Mesenchymal stem cell (in vitro differentiated cells and primary cell): ENCODE data around the gene HLA-DQB2.
A peak's percentile ranks its signal among the peaks of the same experiment; 100 is the strongest.

Source experiments
- DNase-seq: peaks from one replicate; pipeline ENCODE4 v3.0.0-alpha.2; 2013
- H2AFZ ChIP-seq: one replicate; pipeline ENCODE4 v1.6.1; 2013; ENCODE audit warnings: low read depth, mild to moderate bottlenecking, control low read depth, inconsistent platforms, low read length, moderate library complexity
- H2AK5ac ChIP-seq: 2 replicates; pipeline ENCODE4 v1.6.1; 2013; ENCODE audit warnings: low read length, moderate library complexity, mild to moderate bottlenecking, inconsistent platforms; ENCODE audit not compliant: severe bottlenecking
- H2BK120ac ChIP-seq: one replicate; pipeline ENCODE4 v1.6.1; 2013; ENCODE audit warnings: low read depth, mild to moderate bottlenecking, inconsistent platforms, low read length, moderate library complexity
- H2BK12ac ChIP-seq, 2 experiments: one replicate each; pipeline ENCODE4 v1.6.1; 2013; ENCODE audit warnings: inconsistent platforms in 2 of 2, low read length in 2 of 2, mild to moderate bottlenecking in 2 of 2, moderate library complexity in 2 of 2, control low read depth in 1 of 2
- H2BK15ac ChIP-seq: one replicate; pipeline ENCODE4 v1.6.1; 2013; ENCODE audit warnings: mild to moderate bottlenecking, low read depth, inconsistent platforms; ENCODE audit not compliant: poor library complexity, severe bottlenecking
- H2BK5ac ChIP-seq: 2 replicates; pipeline ENCODE4 v1.6.1; 2013; ENCODE audit warnings: low read depth, mild to moderate bottlenecking, low read length, control low read depth, inconsistent platforms; ENCODE audit not compliant: poor library complexity, severe bottlenecking
- H3K14ac ChIP-seq, 2 experiments: one replicate each; pipeline ENCODE4 v1.6.1; 2013; ENCODE audit warnings: inconsistent platforms in 2 of 2, low read length in 2 of 2, control low read depth in 1 of 2, mild to moderate bottlenecking in 1 of 2, moderate library complexity in 1 of 2
- H3K18ac ChIP-seq, 2 experiments: one replicate each; pipeline ENCODE4 v1.6.1; 2013; ENCODE audit warnings: inconsistent platforms in 2 of 2, low read length in 2 of 2, control low read depth in 1 of 2, low read depth in 1 of 2, mild to moderate bottlenecking in 1 of 2
- H3K23ac ChIP-seq, 2 experiments: one replicate each; pipeline ENCODE4 v1.6.1; 2013; ENCODE audit warnings: inconsistent platforms in 2 of 2, low read length in 2 of 2, mild to moderate bottlenecking in 2 of 2, moderate library complexity in 2 of 2, control low read depth in 1 of 2
- H3K27ac ChIP-seq: 2 replicates; pipeline ENCODE4 v1.5.1; 2013; ENCODE audit warnings: mild to moderate bottlenecking, moderate library complexity, low read length, control low read depth, inconsistent platforms; ENCODE audit not compliant: poor library complexity, severe bottlenecking
- H3K27me3 ChIP-seq, 2 experiments: 2 replicates each; pipeline versions ENCODE4 v1.6.1 to v1.7.0; 2013; ENCODE audit warnings: low read length in 2 of 2, mild to moderate bottlenecking in 2 of 2, moderate library complexity in 2 of 2, control low read depth in 1 of 2, inconsistent platforms in 1 of 2; ENCODE audit not compliant: control insufficient read depth in 1 of 2, insufficient read depth in 1 of 2
- H3K36me3 ChIP-seq, 2 experiments: 2 replicates each; pipeline versions ENCODE4 v1.6.1 to v1.7.0; 2013; ENCODE audit warnings: low read length in 2 of 2, control low read depth in 1 of 2, inconsistent platforms in 1 of 2, low read depth in 1 of 2, mild to moderate bottlenecking in 1 of 2; ENCODE audit not compliant: insufficient read depth in 2 of 2, control insufficient read depth in 1 of 2
- H3K4ac ChIP-seq, 2 experiments: one replicate each; pipeline ENCODE4 v1.6.1; 2013; ENCODE audit warnings: inconsistent platforms in 2 of 2, low read length in 2 of 2, mild to moderate bottlenecking in 2 of 2, moderate library complexity in 2 of 2, control low read depth in 1 of 2, low read depth in 1 of 2
- H3K4me1 ChIP-seq: 2 replicates; pipeline ENCODE4 v1.6.1; 2013; ENCODE audit warnings: low read depth, low read length, control low read depth; ENCODE audit not compliant: control insufficient read depth, insufficient read depth
- H3K4me2 ChIP-seq: 2 replicates; pipeline ENCODE4 v1.6.1; 2013; ENCODE audit warnings: low read length, mild to moderate bottlenecking, inconsistent platforms; ENCODE audit not compliant: poor library complexity, severe bottlenecking
- H3K4me3 ChIP-seq, 2 experiments: 2 replicates each; pipeline versions ENCODE4 v1.5.1 to v1.7.0; 2013; ENCODE audit warnings: low read length in 2 of 2, mild to moderate bottlenecking in 2 of 2, control low read depth in 1 of 2, low read depth in 1 of 2; ENCODE audit not compliant: insufficient read depth in 1 of 2
- H3K79me1 ChIP-seq: replicated peaks from 2 replicates; pipeline ENCODE4 v1.6.1; 2013; ENCODE audit warnings: mild to moderate bottlenecking, control low read depth, low read length, inconsistent platforms; ENCODE audit not compliant: poor library complexity, severe bottlenecking
- H3K9ac ChIP-seq: 2 replicates; pipeline ENCODE4 v1.7.0; 2013; ENCODE audit warnings: mild to moderate bottlenecking, low read length, moderate library complexity
- H3K9me3 ChIP-seq: 2 replicates; pipeline ENCODE4 v1.7.0; 2013; ENCODE audit warnings: mild to moderate bottlenecking, low read length; ENCODE audit not compliant: control insufficient read depth
- H4K8ac ChIP-seq: one replicate; pipeline ENCODE4 v1.6.1; 2013; ENCODE audit warnings: inconsistent platforms, mild to moderate bottlenecking, low read length, moderate library complexity
- H4K91ac ChIP-seq: one replicate; pipeline ENCODE4 v1.6.1; 2013; ENCODE audit warnings: mild to moderate bottlenecking, low read length, inconsistent platforms
- WGBS: methylation state at CpG from one replicate; pipeline ENCODE4 v1.1.7; 2013; ENCODE audit warnings: mixed read lengths; 5-methylcytosine and 5-hydroxymethylcytosine counted together

Gene HLA-DQB2

GRCh38 chr6:32803416-32803815 lies 40.1 kb upstream of the HLA-DQB2 start:
- no peak overlapping the region for H2BK120ac ChIP-seq
- no peaks in the 10 kb centered on the region for H3K36me3 ChIP-seq
- no peak overlapping the region for H3K27ac ChIP-seq
- H3K9ac ChIP-seq, result no peak overlapping the region
- H4K91ac ChIP-seq, result no peak overlapping the region
- no peak overlapping the region for H2BK5ac ChIP-seq
- no peak overlapping the region for H2AK5ac ChIP-seq
- H3K4me3 ChIP-seq, result no peak overlapping the region
- H3K79me1 ChIP-seq, result no peaks in the 10 kb centered on the region
- no peaks in the 10 kb centered on the region for H3K9me3 ChIP-seq
- H3K4me2 ChIP-seq, result no peak overlapping the region
- no peak overlapping the region for H3K23ac ChIP-seq
- H2BK15ac ChIP-seq, result no peak overlapping the region
- no peak overlapping the region for H2AFZ ChIP-seq
- H2BK12ac ChIP-seq, result no peak overlapping the region
- no peak overlapping the region for H4K8ac ChIP-seq
- no peak for DNase-seq
- H3K18ac ChIP-seq, result no peak overlapping the region
- peaks cover 23 to 60% of the 10 kb centered on the region in 2 experiments for H3K27me3 ChIP-seq
- H3K4me1 ChIP-seq, result no peaks in the 10 kb centered on the region
- H3K14ac ChIP-seq, result no peak overlapping the region
- 75% methylated on average over 2 of the region's 2 CpGs for WGBS
- no peak overlapping the region for H3K4ac ChIP-seq

GRCh38 chr6:32799740-32800139 lies 36.4 kb upstream of the HLA-DQB2 start:
- H2AFZ ChIP-seq, result no peak overlapping the region
- no peak for DNase-seq
- no peak overlapping the region for H3K4me2 ChIP-seq
- H2BK15ac ChIP-seq, result no peak overlapping the region
- no peak overlapping the region for H3K9ac ChIP-seq
- no peak overlapping the region for H3K4me3 ChIP-seq
- peaks cover 39 to 70% of the 10 kb centered on the region in 2 experiments for H3K27me3 ChIP-seq
- no peak overlapping the region for H3K23ac ChIP-seq
- no peak overlapping the region for H3K14ac ChIP-seq
- WGBS, result 88% methylated on average over 2 of the region's 3 CpGs
- H3K4me1 ChIP-seq, result peaks cover 1% of the 10 kb centered on the region
- no peak overlapping the region for H2BK12ac ChIP-seq
- no peaks in the 10 kb centered on the region for H3K79me1 ChIP-seq
- H4K8ac ChIP-seq, result no peak overlapping the region
- H3K18ac ChIP-seq, result no peak overlapping the region
- no peak overlapping the region for H2BK5ac ChIP-seq
- H3K9me3 ChIP-seq, result no peaks in the 10 kb centered on the region
- no peaks in the 10 kb centered on the region for H3K36me3 ChIP-seq
- H3K27ac ChIP-seq, result no peak overlapping the region
- no peak overlapping the region for H3K4ac ChIP-seq
- H2AK5ac ChIP-seq, result no peak overlapping the region
- H4K91ac ChIP-seq, result no peak overlapping the region
- H2BK120ac ChIP-seq, result no peak overlapping the region

GRCh38 chr6:32799168-32799567 lies 35.8 kb upstream of the HLA-DQB2 start:
- Histone ChIP-seq H3K4me3 (no peak overlapping the region), H4K8ac (no peak overlapping the region), H3K9me3 (no peaks in the 10 kb centered on the region), H2AFZ (no peak overlapping the region), H3K9ac (no peak overlapping the region), H2BK120ac (no peak overlapping the region), H3K4me2 (no peak overlapping the region), H2BK12ac (no peak overlapping the region), H3K23ac (no peak overlapping the region), H2BK5ac (no peak overlapping the region), H3K36me3 (no peaks in the 10 kb centered on the region), H3K27me3 (peaks cover 45 to 70% of the 10 kb centered on the region in 2 experiments), H3K4me1 (peaks cover 1% of the 10 kb centered on the region), H3K18ac (no peak overlapping the region), H3K4ac (no peak overlapping the region), H4K91ac (no peak overlapping the region), H3K79me1 (no peaks in the 10 kb centered on the region), H3K27ac (no peak overlapping the region), H2AK5ac (no peak overlapping the region), H3K14ac (no peak overlapping the region), H2BK15ac (no peak overlapping the region)
- DNase-seq, result no peak
- WGBS, result 66% methylated on average over 2 of the region's 3 CpGs

GRCh38 chr6:32796848-32797776 lies 33.8 kb upstream of the HLA-DQB2 start:
- peak overlapping the region; percentile 80 for H3K9ac ChIP-seq
- no peak overlapping the region for H4K91ac ChIP-seq
- WGBS, result 12% methylated on average over 27 of the region's 30 CpGs
- peak overlapping the region; percentile 77 for H4K8ac ChIP-seq
- no peak overlapping the region for H2BK120ac ChIP-seq
- H3K4me2 ChIP-seq, result peak overlapping the region; percentile 81
- H3K9me3 ChIP-seq, result no peaks in the 10 kb centered on the region
- H3K23ac ChIP-seq, result no peak overlapping the region
- H2AFZ ChIP-seq, result peak overlapping the region; percentile 36
- H2BK15ac ChIP-seq, result no peak overlapping the region
- H2BK12ac ChIP-seq, result no peak overlapping the region
- no peak overlapping the region for H3K4ac ChIP-seq
- peaks cover 61 to 71% of the 10 kb centered on the region in 2 experiments for H3K27me3 ChIP-seq
- DNase-seq, result peak; percentile 66
- H3K4me3 ChIP-seq, result peak overlapping the region in 1 of 2 experiments; percentile 58
- no peaks in the 10 kb centered on the region for H3K79me1 ChIP-seq
- H2BK5ac ChIP-seq, result no peak overlapping the region
- no peak overlapping the region for H2AK5ac ChIP-seq
- no peak overlapping the region for H3K18ac ChIP-seq
- no peak overlapping the region for H3K14ac ChIP-seq
- H3K36me3 ChIP-seq, result no peaks in the 10 kb centered on the region
- H3K4me1 ChIP-seq, result peaks cover 1% of the 10 kb centered on the region
- no peak overlapping the region for H3K27ac ChIP-seq
